Ectodermal cell (in vitro differentiated cells): ENCODE data around the gene MAP4K4.

ENCODE experiments used
- H3K27ac ChIP-seq: 2 replicates; pipeline ENCODE4 v1.7.0; 2013; ENCODE audit warnings: mild to moderate bottlenecking, low read depth, low read length; ENCODE audit not compliant: insufficient read depth, poor library complexity, severe bottlenecking
- H3K27me3 ChIP-seq: 2 replicates; pipeline ENCODE4 v1.7.0; 2013; ENCODE audit warnings: mild to moderate bottlenecking, low read length; ENCODE audit not compliant: insufficient read depth, control insufficient read depth, poor library complexity, severe bottlenecking
- H3K36me3 ChIP-seq: one replicate; pipeline ENCODE4 v1.7.0; 2013; ENCODE audit warnings: low read length; ENCODE audit not compliant: control insufficient read depth, insufficient read depth
- H3K4me1 ChIP-seq: one replicate; pipeline ENCODE4 v1.7.0; 2013; ENCODE audit warnings: low read length; ENCODE audit not compliant: control insufficient read depth, insufficient read depth
- H3K4me3 ChIP-seq: 2 replicates; pipeline ENCODE4 v1.7.0; 2013; ENCODE audit warnings: low read depth, low read length, control low read depth; ENCODE audit not compliant: insufficient read depth
- H3K9me3 ChIP-seq: 2 replicates; pipeline ENCODE4 v1.7.0; 2013; ENCODE audit warnings: mild to moderate bottlenecking, low read length, moderate library complexity; ENCODE audit not compliant: control insufficient read depth
- WGBS, 2 experiments: methylation state at CpG; one replicate each; pipeline ENCODE4 v1.1.7; 2013; ENCODE audit warnings: missing lambda C conversion rate in 2 of 2; 5-methylcytosine and 5-hydroxymethylcytosine counted together

Gene MAP4K4

DNA sequence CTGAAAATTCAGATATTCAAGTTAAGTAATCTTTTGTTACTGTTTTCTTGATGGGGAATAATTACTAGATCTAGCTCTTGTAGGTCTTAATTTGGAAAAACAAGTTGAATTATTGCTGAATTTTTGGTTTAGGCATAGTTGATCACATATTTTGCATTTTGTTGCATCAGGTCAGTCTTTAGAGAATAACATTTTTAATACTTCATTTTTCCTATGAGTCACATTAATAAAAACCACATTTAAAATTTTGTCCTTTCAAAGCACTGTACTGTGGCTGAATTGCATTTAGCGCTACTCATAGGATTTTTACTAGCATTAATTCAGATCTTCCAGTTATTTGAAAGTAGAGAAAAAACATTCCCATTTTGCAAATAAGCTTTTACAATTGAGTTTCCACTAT, 23.2 kb downstream of the MAP4K4 start:
- H3K9me3 ChIP-seq = no peaks in the 10 kb centered on the region
- no peaks in the 10 kb centered on the region for H3K36me3 ChIP-seq
- H3K4me3 ChIP-seq = no peak overlapping the region
- H3K4me1 ChIP-seq = peaks cover 4% of the 10 kb centered on the region
- H3K27me3 ChIP-seq = no peaks in the 10 kb centered on the region
- no peak overlapping the region for H3K27ac ChIP-seq
- WGBS, 2 experiments = 100% methylated on average over 1 of the region's 1 CpG; no CpG with 5 or more reads in 1 of the 2 experiments

DNA sequence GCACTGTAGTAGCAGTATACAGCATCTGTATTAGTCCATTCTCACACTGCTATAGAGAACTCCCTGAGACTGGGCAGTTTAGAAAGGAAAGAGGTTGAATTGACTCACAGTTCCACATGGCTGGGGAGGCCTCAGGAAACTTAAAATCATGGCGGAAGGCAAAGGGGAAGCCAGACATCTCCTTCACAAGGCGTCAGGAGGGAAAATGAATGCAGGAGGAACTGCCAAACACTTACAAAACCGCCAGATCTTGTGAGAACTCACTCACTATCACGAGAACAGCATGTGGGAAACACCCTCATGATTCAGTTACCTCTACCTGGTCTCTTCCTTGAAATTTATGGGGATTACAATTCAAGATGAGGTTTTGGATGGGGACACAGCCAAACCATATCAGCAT, 25.4 kb downstream of the MAP4K4 start:
- no peak overlapping the region for H3K4me3 ChIP-seq
- 95 to 96% methylated on average over 4 of the region's 4 CpGs for WGBS, 2 experiments
- H3K4me1 ChIP-seq = peaks cover 4% of the 10 kb centered on the region
- H3K27ac ChIP-seq = no peak overlapping the region
- H3K27me3 ChIP-seq = no peaks in the 10 kb centered on the region
- H3K9me3 ChIP-seq = no peaks in the 10 kb centered on the region
- no peaks in the 10 kb centered on the region for H3K36me3 ChIP-seq

DNA sequence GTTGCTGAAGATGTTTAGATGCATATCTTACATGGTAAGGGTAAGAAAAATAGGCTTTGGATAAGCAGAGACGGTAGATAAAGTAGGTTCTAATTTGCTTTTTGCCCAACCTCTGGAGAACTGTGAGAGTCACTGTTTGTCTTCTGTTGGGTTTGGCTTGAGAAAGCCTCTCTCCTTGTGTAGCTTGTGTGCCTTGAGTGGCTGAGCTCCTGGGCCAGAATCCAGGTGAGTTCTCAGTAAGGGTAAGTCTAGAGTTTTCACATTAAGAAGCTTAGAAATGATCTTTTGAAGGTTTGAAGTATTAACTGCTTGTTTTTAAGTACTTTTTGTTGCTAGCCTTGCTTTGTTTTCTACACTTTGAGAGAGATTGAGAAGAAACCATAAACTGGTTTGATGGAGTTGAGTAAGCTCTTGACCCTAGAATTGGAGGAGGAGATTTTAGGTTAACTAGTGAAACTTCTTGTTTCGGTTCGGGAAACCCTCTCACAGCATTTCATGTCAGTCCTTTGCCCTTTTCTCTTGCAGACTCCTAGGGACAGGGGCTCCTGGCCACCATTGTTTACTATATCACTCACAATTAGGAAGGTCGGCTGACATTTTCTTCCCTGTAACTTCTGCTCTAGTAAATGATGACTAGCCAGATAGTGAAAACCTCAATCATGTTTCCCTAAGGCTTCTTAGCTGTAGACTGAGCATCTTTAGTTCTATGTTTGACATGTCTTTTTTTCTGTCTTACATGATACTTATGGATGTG, 26.0 kb downstream of the MAP4K4 start:
- Histone ChIP-seq H3K36me3 (no peaks in the 10 kb centered on the region), H3K4me3 (no peak overlapping the region), H3K27ac (no peak overlapping the region), H3K4me1 (peaks cover 4% of the 10 kb centered on the region), H3K27me3 (no peaks in the 10 kb centered on the region), H3K9me3 (no peaks in the 10 kb centered on the region)
- 78 to 84% methylated on average over 4 of the region's 4 CpGs for WGBS, 2 experiments

DNA sequence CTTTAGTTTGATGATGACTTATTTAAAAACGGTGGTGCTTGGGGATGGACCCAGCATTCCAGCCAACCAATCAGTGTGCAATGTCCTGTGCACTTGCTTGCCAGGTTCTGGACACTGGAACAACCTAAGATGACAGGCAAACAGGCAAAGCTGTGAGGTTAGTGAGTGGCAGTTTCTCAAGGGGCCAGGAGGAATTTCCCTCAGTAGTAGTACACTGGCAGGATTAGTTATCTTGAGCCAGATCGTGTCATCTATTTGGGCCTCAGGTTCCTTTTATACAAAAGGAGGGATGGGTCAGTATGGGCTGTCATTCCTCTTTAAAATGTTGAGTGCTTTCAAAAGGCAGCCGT, 26.6 kb downstream of the MAP4K4 start:
- H3K27me3 ChIP-seq = no peaks in the 10 kb centered on the region
- H3K36me3 ChIP-seq = no peaks in the 10 kb centered on the region
- 82 to 85% methylated on average over 3 of the region's 3 CpGs for WGBS, 2 experiments
- no peak overlapping the region for H3K4me3 ChIP-seq
- H3K27ac ChIP-seq = no peak overlapping the region
- H3K4me1 ChIP-seq = peaks cover 4% of the 10 kb centered on the region
- no peaks in the 10 kb centered on the region for H3K9me3 ChIP-seq

DNA sequence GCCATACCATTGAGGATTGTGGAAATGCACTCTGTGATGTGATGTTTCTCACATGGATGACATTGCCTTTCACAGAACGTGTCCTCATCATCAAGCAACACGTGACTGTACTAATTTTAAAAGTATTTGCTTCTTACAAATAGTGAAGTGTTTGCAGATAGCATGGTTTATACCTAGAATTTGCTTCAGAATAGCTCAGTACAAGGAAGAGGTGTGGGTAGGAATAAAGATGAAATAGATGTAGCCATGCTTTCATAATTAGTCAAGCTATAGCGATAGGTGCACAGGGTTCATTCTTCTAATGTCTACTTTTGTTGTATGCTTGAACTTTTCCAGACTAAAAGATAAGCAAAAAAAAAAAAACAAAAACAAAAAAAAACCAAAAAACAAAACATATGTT, 27.5 kb downstream of the MAP4K4 start:
- H3K9me3 ChIP-seq = no peaks in the 10 kb centered on the region
- H3K27me3 ChIP-seq = no peaks in the 10 kb centered on the region
- no peak overlapping the region for H3K27ac ChIP-seq
- peaks cover 4% of the 10 kb centered on the region for H3K4me1 ChIP-seq
- 88 to 95% methylated on average over 1 to 3 of the region's 3 CpGs for WGBS, 2 experiments
- H3K36me3 ChIP-seq = no peaks in the 10 kb centered on the region
- no peak overlapping the region for H3K4me3 ChIP-seq

DNA sequence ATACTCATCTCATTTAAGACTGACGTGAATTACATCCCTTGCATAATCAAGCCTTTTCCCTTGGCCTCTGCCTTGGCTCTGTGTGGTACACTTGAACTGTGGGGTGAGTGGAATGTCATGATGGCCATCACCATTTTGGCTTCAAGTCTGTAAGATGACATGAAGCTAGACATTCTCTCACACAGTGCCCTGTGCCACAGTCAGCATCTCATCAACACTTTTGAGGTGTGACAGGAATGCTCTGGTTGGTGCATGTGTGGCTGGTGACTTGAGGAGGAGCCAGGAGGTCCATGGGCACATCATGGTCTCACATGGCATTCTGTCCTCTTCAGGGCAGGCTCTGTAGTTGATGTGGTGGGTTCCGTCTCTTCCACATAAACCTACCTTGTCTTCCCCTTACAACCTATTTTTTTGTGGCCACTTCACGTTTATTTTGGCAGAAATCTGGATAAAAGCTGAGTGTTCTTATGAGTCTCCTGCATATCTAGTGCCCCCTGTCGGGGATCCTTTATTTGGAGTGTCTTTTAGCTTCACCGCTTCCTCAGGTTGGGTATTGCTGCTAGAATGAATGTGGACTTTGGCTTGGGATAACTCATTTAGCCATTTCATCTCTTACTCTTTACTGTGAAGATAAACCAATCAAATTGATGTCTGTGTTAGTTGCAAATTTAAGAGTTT, 28.1 kb downstream of the MAP4K4 start:
- Histone ChIP-seq H3K9me3 (no peaks in the 10 kb centered on the region), H3K27me3 (no peaks in the 10 kb centered on the region), H3K27ac (no peak overlapping the region), H3K4me3 (no peak overlapping the region), H3K36me3 (no peaks in the 10 kb centered on the region), H3K4me1 (peaks cover 4% of the 10 kb centered on the region)
- WGBS, 2 experiments = 72 to 73% methylated on average over 4 to 5 of the region's 5 CpGs

DNA sequence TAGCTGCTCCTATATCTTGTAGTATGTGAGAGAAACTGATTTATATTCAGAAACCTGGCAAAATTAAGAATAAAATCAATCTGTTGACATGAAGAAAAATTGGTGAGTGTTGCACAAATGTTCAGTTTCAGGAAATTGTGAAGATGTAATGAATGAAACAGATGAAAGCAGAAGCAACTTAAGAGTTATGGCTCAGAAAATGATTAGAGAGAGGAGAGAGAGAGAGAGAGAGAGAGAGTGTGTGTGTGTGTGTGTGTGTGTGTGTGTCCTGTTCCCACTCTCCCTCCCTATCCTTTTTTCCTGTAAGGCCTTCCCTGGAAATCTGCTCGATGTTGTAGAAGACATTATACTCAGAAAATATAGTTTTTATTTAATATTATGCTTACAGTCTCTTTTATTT, 31.4 kb downstream of the MAP4K4 start:
- Histone ChIP-seq H3K4me1 (peaks cover under 1% of the 10 kb centered on the region), H3K36me3 (no peaks in the 10 kb centered on the region), H3K27ac (no peak overlapping the region), H3K27me3 (no peaks in the 10 kb centered on the region), H3K4me3 (no peak overlapping the region), H3K9me3 (no peaks in the 10 kb centered on the region)
- WGBS, 2 experiments = no CpG with 5 or more reads among the region's 1 CpG

DNA sequence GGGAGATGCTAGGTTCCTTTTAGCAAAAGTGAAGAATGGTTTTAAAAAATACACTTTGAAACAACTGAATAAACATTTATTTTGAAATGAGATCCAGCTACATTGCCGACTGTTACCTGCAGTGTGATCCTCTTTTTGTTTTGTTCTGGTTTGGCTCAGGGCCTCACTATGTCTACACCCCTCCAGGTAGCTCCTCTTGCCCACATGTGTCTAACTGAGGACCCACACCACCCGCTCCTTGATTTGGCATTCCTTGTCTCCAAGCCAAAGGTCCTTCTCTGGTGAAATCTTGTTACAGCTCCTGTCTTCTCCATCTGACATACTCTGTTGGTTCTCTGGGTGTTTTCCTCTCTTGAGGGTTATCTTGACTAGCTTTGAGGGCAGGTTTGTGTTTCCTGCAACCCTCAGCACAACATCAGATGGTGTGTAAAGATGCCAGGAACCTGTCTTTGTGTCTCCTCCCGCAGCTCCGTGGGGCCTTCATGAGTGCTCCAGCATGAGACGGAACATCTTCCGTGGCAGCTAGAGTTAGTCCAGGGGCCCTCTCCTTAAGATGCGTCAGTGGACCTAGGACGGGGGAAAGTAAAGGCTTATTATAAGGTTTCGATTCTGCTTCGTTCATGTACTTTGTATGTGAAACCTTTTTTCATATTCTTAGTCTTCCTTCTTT, 32.1 kb downstream of the MAP4K4 start:
- Histone ChIP-seq H3K4me3 (no peak overlapping the region), H3K36me3 (no peaks in the 10 kb centered on the region), H3K27me3 (no peaks in the 10 kb centered on the region), H3K9me3 (no peaks in the 10 kb centered on the region), H3K27ac (no peak overlapping the region), H3K4me1 (peaks cover 8% of the 10 kb centered on the region)
- 91 to 94% methylated on average over 10 of the region's 10 CpGs for WGBS, 2 experiments

DNA sequence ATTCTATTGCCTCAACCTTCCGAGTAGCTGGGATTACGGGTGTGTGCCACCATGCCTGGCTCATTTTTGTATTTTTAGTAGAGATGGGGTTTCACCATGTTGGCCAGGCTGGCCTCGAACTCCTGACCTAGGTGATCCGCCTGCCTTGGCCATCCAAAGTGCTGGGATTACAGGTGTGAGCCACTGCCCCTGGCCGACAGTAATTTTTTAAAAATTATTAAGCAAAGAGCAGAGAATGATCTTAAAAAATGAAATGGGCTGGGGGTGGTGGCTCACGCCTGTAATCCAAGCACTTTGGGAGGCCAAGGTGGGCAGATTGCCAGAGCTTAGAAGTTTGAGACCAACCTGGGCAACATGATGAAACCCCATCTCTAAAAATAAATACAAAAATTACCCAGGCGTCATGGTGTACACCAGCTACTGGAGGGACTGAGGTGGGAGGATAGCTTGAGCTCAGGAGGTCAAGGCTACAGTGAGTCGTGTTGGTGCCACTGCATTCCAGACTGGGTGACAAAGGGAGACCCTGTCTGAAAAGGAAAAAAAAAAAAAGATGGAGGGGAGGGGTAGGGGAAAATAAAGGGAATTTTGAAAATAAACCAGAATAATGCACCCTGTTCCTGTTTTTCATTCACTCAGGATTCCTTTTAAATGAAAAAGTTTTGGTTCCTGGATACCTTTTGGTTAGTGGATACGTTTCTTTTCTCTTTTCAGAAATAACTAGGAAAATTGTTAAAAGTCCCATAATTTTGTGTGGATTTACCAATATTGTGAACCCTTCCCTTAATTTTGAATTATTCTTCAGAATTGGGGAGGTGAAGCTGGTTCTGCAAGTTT, 33.9 kb downstream of the MAP4K4 start:
- 88 to 91% methylated on average over 8 to 9 of the region's 9 CpGs for WGBS, 2 experiments
- H3K4me3 ChIP-seq = no peak overlapping the region
- H3K27ac ChIP-seq = no peak overlapping the region
- H3K4me1 ChIP-seq = peaks cover 10% of the 10 kb centered on the region
- H3K27me3 ChIP-seq = no peaks in the 10 kb centered on the region
- no peaks in the 10 kb centered on the region for H3K9me3 ChIP-seq
- no peaks in the 10 kb centered on the region for H3K36me3 ChIP-seq

DNA sequence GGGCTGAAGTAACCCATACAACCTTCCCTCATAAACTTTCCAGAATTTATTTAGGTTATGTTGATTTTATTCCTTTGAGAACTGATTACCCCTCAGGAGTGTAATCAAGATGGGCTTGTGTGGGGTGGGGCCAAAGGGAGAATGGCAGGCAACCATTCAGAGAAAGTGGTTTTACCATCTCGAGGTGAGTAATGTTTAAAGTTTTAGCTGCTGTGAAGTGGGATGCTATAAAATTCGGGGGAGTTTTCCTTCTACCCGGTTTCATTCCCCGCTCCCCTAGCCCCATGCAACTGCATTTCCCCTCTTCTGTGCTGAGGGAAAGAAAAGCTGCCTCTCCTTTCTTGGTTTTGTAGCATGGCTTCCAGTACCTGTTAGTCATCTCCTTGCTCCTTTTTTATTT, 34.7 kb downstream of the MAP4K4 start:
- Histone ChIP-seq H3K36me3 (no peaks in the 10 kb centered on the region), H3K9me3 (no peaks in the 10 kb centered on the region), H3K27me3 (no peaks in the 10 kb centered on the region), H3K4me3 (no peak overlapping the region), H3K27ac (no peak overlapping the region), H3K4me1 (peaks cover 10% of the 10 kb centered on the region)
- 87 to 94% methylated on average over 4 of the region's 4 CpGs for WGBS, 2 experiments
